ENCODE measurements around the gene NPAS3. TPM values are rescaled to one million over a fixed set of nuclear protein-coding genes. Genes with fewer than 3 reads are reported as not detected.

NPAS3 gene
- total RNA-seq, 1 donor from 2014 or later, result 5.2 TPM

GRCh38 chr14:33529787-33530757 lies 591.4 kb downstream of the NPAS3 start:
- Mint-ChIP-seq H3K9me3 (no peaks in the 10 kb centered on the region), H3K4me1 (peaks cover 3% of the 10 kb centered on the region), H3K36me3 (no peaks in the 10 kb centered on the region), H3K4me3 (no peak overlapping the region), H3K27ac (no peak overlapping the region), H3K27me3 (ENCODE audit: low read depth) (peaks cover 15% of the 10 kb centered on the region)
- no peak for DNase-seq (ENCODE audit: low spot score in 2 of 2, unreplicated experiment in 2 of 2)
- no peak for TF ChIP-seq CTCF (IDR thresholded peaks at IDR 0.05; ENCODE audit: unreplicated experiment)

- no peak overlapping the region for H3K27ac Mint-ChIP-seq
- no peaks in the 10 kb centered on the region for H3K9me3 Mint-ChIP-seq
- no peak overlapping the region for H3K4me3 Mint-ChIP-seq
- TF ChIP-seq CTCF (IDR thresholded peaks at IDR 0.05; ENCODE audit: unreplicated experiment), result no peak
- H3K27me3 Mint-ChIP-seq (ENCODE audit: low read depth), result peaks cover 13% of the 10 kb centered on the region
- H3K36me3 Mint-ChIP-seq, result no peaks in the 10 kb centered on the region
- DNase-seq (ENCODE audit: low spot score in 2 of 2, unreplicated experiment in 2 of 2), result no peak
- no peaks in the 10 kb centered on the region for H3K4me1 Mint-ChIP-seq
Observed at GRCh38 chr14:33532553-33532952, 593.9 kb downstream of the NPAS3 start.

- Mint-ChIP-seq H3K27me3 (ENCODE audit: low read depth) (peaks cover 6% of the 10 kb centered on the region), H3K27ac (no peak overlapping the region), H3K36me3 (no peaks in the 10 kb centered on the region), H3K4me3 (no peak overlapping the region), H3K9me3 (no peaks in the 10 kb centered on the region), H3K4me1 (no peaks in the 10 kb centered on the region)
- no peak for TF ChIP-seq CTCF (IDR thresholded peaks at IDR 0.05; ENCODE audit: unreplicated experiment)
- no peak for DNase-seq (ENCODE audit: low spot score in 2 of 2, unreplicated experiment in 2 of 2)
Observed at GRCh38 chr14:33534104-33534503, 595.4 kb downstream of the NPAS3 start.

GRCh38 chr14:33534632-33535031 lies 596.0 kb downstream of the NPAS3 start:
- H3K36me3 Mint-ChIP-seq, result no peaks in the 10 kb centered on the region
- no peak for TF ChIP-seq CTCF (IDR thresholded peaks at IDR 0.05; ENCODE audit: unreplicated experiment)
- no peaks in the 10 kb centered on the region for H3K9me3 Mint-ChIP-seq
- H3K27ac Mint-ChIP-seq, result no peak overlapping the region
- peaks cover 6% of the 10 kb centered on the region for H3K27me3 Mint-ChIP-seq (ENCODE audit: low read depth)
- no peaks in the 10 kb centered on the region for H3K4me1 Mint-ChIP-seq
- H3K4me3 Mint-ChIP-seq, result no peak overlapping the region
- no peak for DNase-seq (ENCODE audit: low spot score in 2 of 2, unreplicated experiment in 2 of 2)

- Mint-ChIP-seq H3K4me1 (peaks cover 7% of the 10 kb centered on the region), H3K27ac (no peak overlapping the region), H3K27me3 (ENCODE audit: low read depth) (peaks cover 19% of the 10 kb centered on the region), H3K4me3 (no peak overlapping the region), H3K9me3 (no peaks in the 10 kb centered on the region), H3K36me3 (no peaks in the 10 kb centered on the region)
- no peak for DNase-seq (ENCODE audit: low spot score in 2 of 2, unreplicated experiment in 2 of 2)
- TF ChIP-seq CTCF (IDR thresholded peaks at IDR 0.05; ENCODE audit: unreplicated experiment), result no peak
Observed at GRCh38 chr14:33539918-33540357, 601.3 kb downstream of the NPAS3 start.

All from mesothelial cell of epicardium (in vitro differentiated cells).